Prostate gland (tissue), 2 donors: ENCODE results near the gene CRAT.
"Not testable (repeated sequence)": the region's sequence is repeated elsewhere in the genome, so short reads cannot be mapped to it uniquely, and the experiment has no call there.

Experiments used
- POLR2A ChIP-seq: fragments of 450-650 bp; IDR thresholded peaks from one replicate; pipeline ENCODE4 v1.6.1; 2016; ENCODE audit warnings: antibody characterized with exemption, mild to moderate bottlenecking
- POLR2AphosphoS5 ChIP-seq: sonication (generic); formaldehyde crosslinking; IDR thresholded peaks from one replicate; pipeline ENCODE4 v1.6.1; 2017; ENCODE audit warnings: antibody characterized with exemption
- TF ChIP-seq, protein P1 (sequence below), 4 experiments: fragments of 200-600 bp in 2 of 4; fragments of 450-650 bp in 2 of 4; sonication (generic) in 2 of 4; IDR thresholded peaks; 1 replicate in 3 of 4; 2 replicates in 1 of 4; pipeline ENCODE4 v1.5.1; 2016 to 2019; ENCODE audit warnings: antibody characterized with exemption in 4 of 4, mild to moderate bottlenecking in 2 of 4, moderate library complexity in 2 of 4

DNA sequence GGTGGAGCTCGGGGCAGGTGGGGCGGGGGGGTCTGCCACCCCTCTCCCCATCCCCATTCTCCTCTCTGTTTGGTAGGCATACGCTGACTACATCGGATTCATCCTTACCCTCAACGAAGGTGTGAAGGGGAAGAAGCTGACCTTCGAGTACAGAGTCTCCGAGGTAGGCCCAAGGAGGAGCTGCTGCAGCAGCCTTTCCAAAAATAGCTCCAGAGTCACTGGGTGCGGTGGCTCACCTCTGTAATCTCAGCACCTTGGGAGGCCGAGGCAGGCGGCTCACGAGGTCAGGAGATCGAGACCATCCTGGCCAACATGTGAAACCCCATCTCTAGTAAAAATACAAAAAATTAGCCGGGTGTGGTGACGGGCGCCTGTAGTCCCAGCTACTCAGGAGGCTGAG is 12.4 kb upstream of the CRAT start:
- TF ChIP-seq, protein P1, sequence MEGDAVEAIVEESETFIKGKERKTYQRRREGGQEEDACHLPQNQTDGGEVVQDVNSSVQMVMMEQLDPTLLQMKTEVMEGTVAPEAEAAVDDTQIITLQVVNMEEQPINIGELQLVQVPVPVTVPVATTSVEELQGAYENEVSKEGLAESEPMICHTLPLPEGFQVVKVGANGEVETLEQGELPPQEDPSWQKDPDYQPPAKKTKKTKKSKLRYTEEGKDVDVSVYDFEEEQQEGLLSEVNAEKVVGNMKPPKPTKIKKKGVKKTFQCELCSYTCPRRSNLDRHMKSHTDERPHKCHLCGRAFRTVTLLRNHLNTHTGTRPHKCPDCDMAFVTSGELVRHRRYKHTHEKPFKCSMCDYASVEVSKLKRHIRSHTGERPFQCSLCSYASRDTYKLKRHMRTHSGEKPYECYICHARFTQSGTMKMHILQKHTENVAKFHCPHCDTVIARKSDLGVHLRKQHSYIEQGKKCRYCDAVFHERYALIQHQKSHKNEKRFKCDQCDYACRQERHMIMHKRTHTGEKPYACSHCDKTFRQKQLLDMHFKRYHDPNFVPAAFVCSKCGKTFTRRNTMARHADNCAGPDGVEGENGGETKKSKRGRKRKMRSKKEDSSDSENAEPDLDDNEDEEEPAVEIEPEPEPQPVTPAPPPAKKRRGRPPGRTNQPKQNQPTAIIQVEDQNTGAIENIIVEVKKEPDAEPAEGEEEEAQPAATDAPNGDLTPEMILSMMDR (IDR thresholded peaks at IDR 0.05) = not testable (repeated sequence)
- not testable (repeated sequence) for TF ChIP-seq POLR2AphosphoS5, POLR2A
